HG03457 (cell line): ENCODE measurements around the gene RRP12.
"Not testable (repeated sequence)": the region's sequence is repeated elsewhere in the genome, so short reads cannot be mapped to it uniquely, and the experiment has no call there.

Experiments
- ATAC-seq: cut with Tn5 transposase; IDR thresholded peaks from one replicate; pipeline ENCODE4 v1.9.1; 2021; ENCODE audit warnings: moderate number of reproducible peaks; ENCODE audit not compliant: unreplicated experiment

Gene RRP12

GRCh38 chr10:97407211-97407951 is 6.2 kb upstream of the RRP12 start:
- peak; percentile 71 for ATAC-seq

GRCh38 chr10:97406483-97406882 is 5.3 kb upstream of the RRP12 start:
- not testable (repeated sequence) for ATAC-seq

- ATAC-seq, result no peak
Measured at GRCh38 chr10:97406064-97406463, 4.9 kb upstream of the RRP12 start.

- ATAC-seq, result no peak
Measured at GRCh38 chr10:97404044-97404443, 2.9 kb upstream of the RRP12 start.

GRCh38 chr10:97401455-97401919 is 347 bp upstream of the RRP12 start:
- no peak for ATAC-seq

GRCh38 chr10:97399843-97400545 is 1.1 kb downstream of the RRP12 start:
- ATAC-seq, result no peak

- no peak for ATAC-seq
Measured at GRCh38 chr10:97396056-97396455, 5.1 kb downstream of the RRP12 start.

GRCh38 chr10:97393034-97393573 is 8.0 kb downstream of the RRP12 start:
- no peak for ATAC-seq

- no peak for ATAC-seq
Measured at GRCh38 chr10:97390091-97390490, 11.0 kb downstream of the RRP12 start.

GRCh38 chr10:97388152-97388551 is 13.0 kb downstream of the RRP12 start:
- ATAC-seq, result no peak

- no peak for ATAC-seq
Measured at GRCh38 chr10:97385565-97385964, 15.6 kb downstream of the RRP12 start.

- no peak for ATAC-seq
Measured at GRCh38 chr10:97384641-97385040, 16.5 kb downstream of the RRP12 start.

GRCh38 chr10:97384156-97384555 is 17.0 kb downstream of the RRP12 start:
- no peak for ATAC-seq

GRCh38 chr10:97383159-97383558 is 18.0 kb downstream of the RRP12 start:
- no peak for ATAC-seq

- ATAC-seq, result no peak
Measured at GRCh38 chr10:97381626-97382025, 19.5 kb downstream of the RRP12 start.

GRCh38 chr10:97380516-97380915 is 20.6 kb downstream of the RRP12 start:
- no peak for ATAC-seq

GRCh38 chr10:97378933-97379921 is 21.9 kb downstream of the RRP12 start:
- ATAC-seq, result no peak

GRCh38 chr10:97376413-97376812 is 24.7 kb downstream of the RRP12 start:
- ATAC-seq, result no peak

GRCh38 chr10:97373456-97373855 is 27.7 kb downstream of the RRP12 start:
- no peak for ATAC-seq

GRCh38 chr10:97372233-97372875 is 28.8 kb downstream of the RRP12 start:
- no peak for ATAC-seq
